ENCODE results near the gene FEZ2. TPM values are rescaled to one million over a fixed set of nuclear protein-coding genes. Genes with fewer than 3 reads are reported as not detected.

The FEZ2 gene
- total RNA-seq, 4 donors from 2014 or later = 40.0 to 73.4 (median 47.5) TPM

GRCh38 chr2:36587101-36587500 lies 10.9 kb downstream of the FEZ2 start:
- WGBS, 2 donors (ENCODE audit: low coverage in 1 of 2) = 81 to 94% methylated on average over 1 of the region's 1 CpG
- in situ Hi-C loops (cut with MboI; ENCODE audit: low pct_ligation_motif_present in 1 of 4, low pct_unique_long_range_greater_than_20kb in 1 of 4, low sequenced_read_pairs in 3 of 4) (no loop called here), intact Hi-C loops (cut with DNase I; ENCODE audit: low total_unique reads) (no loop called here)
- no peak overlapping the region for H3K27ac ChIP-seq
- H3K36me3 ChIP-seq = peaks cover 0 to 5% (median 0%) of the 10 kb centered on the region in 4 donors
- H3K27me3 ChIP-seq = no peaks in the 10 kb centered on the region
- DNase-seq = no peak
- H3K9me3 ChIP-seq = no peaks in the 10 kb centered on the region
- TF ChIP-seq POLR2A (IDR thresholded peaks at IDR 0.05) (no peak), EP300 (IDR thresholded peaks at IDR 0.05; ENCODE audit: low read depth) (no peak), POLR2AphosphoS5 (IDR thresholded peaks at IDR 0.05) (no peak), CTCF (IDR thresholded peaks at IDR 0.05) (no peak)
- peaks cover 0 to 7% (median 0%) of the 10 kb centered on the region in 4 donors for H3K4me1 ChIP-seq
- no peak overlapping the region for H3K4me3 ChIP-seq

- Histone ChIP-seq H3K27me3 (no peaks in the 10 kb centered on the region), H3K9me3 (no peaks in the 10 kb centered on the region), H3K4me1 (peaks cover 0 to 7% (median 0%) of the 10 kb centered on the region in 4 donors), H3K36me3 (peaks cover 0 to 5% (median 0%) of the 10 kb centered on the region in 4 donors), H3K4me3 (no peak overlapping the region), H3K27ac (no peak overlapping the region)
- in situ Hi-C loops (cut with MboI; ENCODE audit: low pct_ligation_motif_present in 1 of 4, low pct_unique_long_range_greater_than_20kb in 1 of 4, low sequenced_read_pairs in 3 of 4) (no loop called here), intact Hi-C loops (cut with DNase I; ENCODE audit: low total_unique reads) (no loop called here)
- WGBS, 2 donors (ENCODE audit: low coverage in 1 of 2) = 93 to 97% methylated on average over 3 to 6 of the region's 6 CpGs
- DNase-seq = no peak
- TF ChIP-seq CTCF (IDR thresholded peaks at IDR 0.05) (no peak), EP300 (IDR thresholded peaks at IDR 0.05; ENCODE audit: low read depth) (no peak), POLR2AphosphoS5 (IDR thresholded peaks at IDR 0.05) (no peak), POLR2A (IDR thresholded peaks at IDR 0.05) (no peak)
These were observed 11.3 kb downstream of the FEZ2 start for GRCh38 chr2:36586672-36587071.

- H3K27ac ChIP-seq = no peak overlapping the region
- WGBS, 2 donors (ENCODE audit: low coverage in 1 of 2) = 100% methylated on average over 1 of the region's 1 CpG
- H3K9me3 ChIP-seq = no peaks in the 10 kb centered on the region
- no peak overlapping the region for H3K4me3 ChIP-seq
- DNase-seq = no peak
- intact Hi-C loops (cut with DNase I; ENCODE audit: low total_unique reads) (no loop called here), in situ Hi-C loops (cut with MboI; ENCODE audit: low pct_ligation_motif_present in 1 of 4, low pct_unique_long_range_greater_than_20kb in 1 of 4, low sequenced_read_pairs in 3 of 4) (no loop called here)
- peaks cover 0 to 5% (median 0%) of the 10 kb centered on the region in 4 donors for H3K4me1 ChIP-seq
- H3K36me3 ChIP-seq = peaks cover 0 to 23% (median 0%) of the 10 kb centered on the region in 4 donors
- no peaks in the 10 kb centered on the region for H3K27me3 ChIP-seq
- TF ChIP-seq POLR2AphosphoS5 (IDR thresholded peaks at IDR 0.05) (no peak), POLR2A (IDR thresholded peaks at IDR 0.05) (no peak), EP300 (IDR thresholded peaks at IDR 0.05; ENCODE audit: low read depth) (no peak), CTCF (IDR thresholded peaks at IDR 0.05) (no peak)
These were observed 13.7 kb downstream of the FEZ2 start for GRCh38 chr2:36584148-36584794.

- Histone ChIP-seq H3K9me3 (no peaks in the 10 kb centered on the region), H3K27me3 (no peaks in the 10 kb centered on the region), H3K4me1 (peaks cover 0 to 13% (median 3%) of the 10 kb centered on the region in 4 donors), H3K27ac (no peak overlapping the region), H3K36me3 (peaks cover 0 to 33% (median 3%) of the 10 kb centered on the region in 4 donors), H3K4me3 (no peak overlapping the region)
- in situ Hi-C loops (cut with MboI; ENCODE audit: low pct_ligation_motif_present in 1 of 4, low pct_unique_long_range_greater_than_20kb in 1 of 4, low sequenced_read_pairs in 3 of 4) (no loop called here), intact Hi-C loops (cut with DNase I; ENCODE audit: low total_unique reads) (no loop called here)
- DNase-seq = no peak
- no peak for TF ChIP-seq POLR2AphosphoS5 (IDR thresholded peaks at IDR 0.05)
- no peak for TF ChIP-seq CTCF (IDR thresholded peaks at IDR 0.05)
- no peak for TF ChIP-seq POLR2A (IDR thresholded peaks at IDR 0.05)
- no peak for TF ChIP-seq EP300 (IDR thresholded peaks at IDR 0.05; ENCODE audit: low read depth)
- 60 to 82% methylated on average over 3 of the region's 3 CpGs for WGBS, 2 donors (ENCODE audit: low coverage in 1 of 2)
These were observed 15.0 kb downstream of the FEZ2 start for GRCh38 chr2:36582951-36583350.

All from transverse colon (tissue), 4 donors.